ENCODE measurements around the gene FAM200B.

Gene FAM200B

DNA sequence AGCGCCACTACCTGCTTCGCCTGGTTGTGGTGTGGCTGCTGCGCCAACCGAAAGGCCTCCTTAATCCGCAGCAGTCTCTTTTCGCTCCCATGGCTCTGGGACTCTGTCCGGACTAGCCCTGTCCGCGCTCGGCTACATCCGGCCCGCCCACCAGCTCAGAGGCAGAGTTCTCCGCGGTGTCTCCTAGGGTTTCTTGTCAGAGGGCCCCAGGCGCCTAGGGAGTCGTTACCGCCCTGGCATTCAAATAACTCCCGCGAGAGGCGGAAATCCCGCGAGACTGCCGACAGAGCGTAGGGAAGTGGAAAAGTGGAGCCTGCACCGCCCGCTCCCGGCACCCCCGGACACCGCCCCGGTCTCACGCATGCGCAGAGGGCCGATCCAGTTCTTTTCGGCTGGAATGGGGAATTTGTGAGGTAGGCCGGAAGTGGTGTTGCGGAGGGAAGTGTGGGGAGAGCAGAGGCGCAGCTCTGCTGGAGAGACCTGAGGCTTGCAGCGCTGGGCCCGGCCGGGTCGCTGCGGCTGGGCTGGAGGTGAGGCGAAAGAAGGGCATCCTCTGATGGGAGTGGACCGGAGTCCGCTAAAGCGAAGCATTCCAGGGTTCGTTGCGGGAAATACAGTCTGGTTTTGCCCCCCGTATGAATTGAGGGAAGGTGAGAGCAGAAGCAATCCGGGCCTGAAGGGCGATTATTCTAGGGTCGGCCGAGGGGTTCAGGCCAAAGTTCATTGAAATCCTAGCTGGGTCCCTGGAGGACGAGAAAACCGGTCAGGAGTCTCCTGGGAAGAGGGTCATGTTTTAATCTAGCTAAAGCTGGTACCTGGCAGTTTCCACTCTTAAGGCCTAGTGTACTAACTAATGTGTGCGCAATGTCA is at the start of gene FAM200B:
Gene FAM200B (plus strand): TSS at position 456 of the 870 bp plus-strand sequence. CDS start 5,151 bp downstream, outside the sequence.
- H3K4me3 ChIP-seq (ENCODE audit: low read depth, low read length) = peak within 1 kb of the TSS; percentile 89

DNA sequence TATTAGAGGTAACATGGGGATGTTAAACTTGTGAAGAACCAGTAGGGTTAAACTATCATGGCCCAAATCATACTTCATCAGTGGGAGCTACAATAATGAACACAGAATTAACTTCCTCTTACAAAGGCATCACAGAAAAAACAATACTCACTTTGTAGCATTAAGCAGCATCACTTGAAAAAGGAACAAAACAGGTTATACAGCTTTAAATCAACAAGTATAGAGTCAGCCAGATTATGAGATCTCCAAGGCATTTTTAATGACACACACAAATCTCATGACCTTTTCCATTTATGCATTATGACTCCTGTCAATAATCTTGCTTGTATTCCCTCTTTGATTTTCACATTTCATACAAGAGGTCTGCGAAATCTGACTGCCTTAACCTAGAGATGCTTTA is 44.8 kb upstream of the FAM200B start:
- no peak overlapping the region for H3K4me3 ChIP-seq (ENCODE audit: low read depth, low read length)

DNA sequence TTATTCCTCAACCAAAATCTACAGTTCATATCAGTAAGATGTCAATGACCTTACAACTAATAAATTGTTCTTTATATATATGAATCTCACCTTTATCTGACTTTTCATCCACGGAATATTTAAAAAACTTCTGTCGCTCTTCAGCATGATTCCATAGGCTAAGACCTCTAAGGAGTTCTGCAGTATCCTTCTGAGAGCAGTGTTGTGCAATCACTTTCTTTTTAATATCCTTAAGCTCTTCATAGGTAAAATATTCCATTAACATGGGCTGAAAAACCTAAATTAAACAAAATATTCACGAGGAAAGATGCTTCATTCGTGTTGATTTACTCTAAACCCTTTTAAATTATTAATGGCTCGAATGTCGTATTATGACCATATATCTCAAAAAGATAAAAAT is 43.2 kb upstream of the FAM200B start:
- H3K4me3 ChIP-seq (ENCODE audit: low read depth, low read length) = no peak overlapping the region

DNA sequence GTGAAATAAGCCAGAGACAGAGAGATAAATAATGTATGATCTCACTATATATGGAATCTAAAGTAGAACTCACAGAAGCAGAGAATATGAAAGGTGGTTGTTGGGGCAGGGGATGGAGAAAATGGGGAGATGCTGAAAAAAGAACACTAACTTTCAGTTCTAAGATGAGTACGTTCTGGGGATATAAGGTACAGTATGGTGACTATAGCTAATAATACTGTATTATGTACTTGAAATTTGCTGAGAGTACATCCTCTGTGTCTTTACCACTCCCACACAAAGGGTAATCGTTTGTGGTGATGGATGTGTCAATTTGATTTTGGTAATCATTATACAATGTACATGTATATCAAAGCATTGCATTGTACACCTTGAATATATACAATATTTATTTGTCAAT is 33.0 kb upstream of the FAM200B start:
- no peak overlapping the region for H3K4me3 ChIP-seq (ENCODE audit: low read depth, low read length)

DNA sequence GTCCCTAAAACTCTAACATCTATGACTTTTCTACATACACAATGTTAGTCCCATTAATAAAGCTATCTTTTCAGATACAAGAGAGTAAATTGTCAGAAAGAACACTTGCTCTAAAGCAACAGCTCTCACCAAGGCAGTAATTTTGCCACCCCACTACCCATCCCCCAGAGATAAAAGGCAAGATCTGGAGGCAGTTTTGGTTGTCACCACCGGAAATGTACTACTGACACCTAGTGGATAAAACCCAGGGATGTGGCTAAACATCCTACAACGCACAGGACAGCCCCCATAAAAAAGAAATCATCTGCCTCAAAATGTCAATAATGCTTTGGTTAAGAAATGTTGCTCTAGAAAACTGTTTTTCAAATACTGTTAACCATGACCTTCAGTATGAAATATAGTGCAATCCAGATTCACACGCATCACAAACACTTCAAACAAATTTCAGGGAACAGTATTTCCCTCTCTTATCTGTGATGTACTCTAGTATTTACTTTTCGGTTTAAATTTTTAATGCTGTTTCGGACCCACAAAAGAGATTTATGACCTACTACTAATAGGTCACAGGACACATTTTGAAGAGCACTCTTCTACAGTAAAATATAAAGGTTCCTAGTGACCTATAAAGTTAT is 31.6 kb upstream of the FAM200B start:
- H3K4me3 ChIP-seq (ENCODE audit: low read depth, low read length) = no peak overlapping the region

DNA sequence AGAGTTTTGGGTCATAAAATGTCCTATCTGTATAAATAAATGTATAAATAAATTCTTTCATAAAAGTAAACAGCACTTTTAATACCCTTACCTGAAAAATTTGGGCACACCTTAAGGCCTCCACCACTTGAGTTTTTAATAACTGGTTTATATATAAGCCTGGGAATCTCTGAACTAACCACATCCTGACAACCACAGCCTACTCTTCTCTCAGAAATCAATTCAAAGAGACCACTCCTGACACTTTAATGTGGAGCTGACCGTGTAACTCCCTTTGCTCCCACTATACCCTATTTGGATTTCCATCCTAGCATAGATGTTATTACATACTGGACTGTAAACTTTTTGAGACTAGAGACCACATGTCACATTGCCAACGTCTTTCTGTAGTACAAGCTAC is 30.0 kb upstream of the FAM200B start:
- H3K4me3 ChIP-seq (ENCODE audit: low read depth, low read length) = no peak overlapping the region

DNA sequence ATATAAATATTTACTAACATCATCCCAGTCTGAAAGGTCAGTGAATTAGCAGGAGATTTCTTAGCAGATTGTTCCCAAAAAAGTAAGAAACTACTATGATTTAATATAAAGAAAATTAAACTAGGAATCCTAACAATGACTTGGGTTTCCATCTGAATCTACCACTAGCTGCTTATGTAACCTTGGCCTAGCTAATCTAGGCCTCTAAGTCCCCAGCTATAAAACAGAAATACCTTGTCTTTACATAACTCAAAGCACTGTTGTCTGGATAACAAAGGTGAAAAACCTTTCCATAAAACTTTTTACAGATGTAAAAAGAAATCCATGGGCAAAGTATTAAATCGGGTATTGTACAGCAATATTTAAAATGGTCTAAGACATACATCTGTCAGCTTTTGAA is 29.4 kb upstream of the FAM200B start:
- no peak overlapping the region for H3K4me3 ChIP-seq (ENCODE audit: low read depth, low read length)

DNA sequence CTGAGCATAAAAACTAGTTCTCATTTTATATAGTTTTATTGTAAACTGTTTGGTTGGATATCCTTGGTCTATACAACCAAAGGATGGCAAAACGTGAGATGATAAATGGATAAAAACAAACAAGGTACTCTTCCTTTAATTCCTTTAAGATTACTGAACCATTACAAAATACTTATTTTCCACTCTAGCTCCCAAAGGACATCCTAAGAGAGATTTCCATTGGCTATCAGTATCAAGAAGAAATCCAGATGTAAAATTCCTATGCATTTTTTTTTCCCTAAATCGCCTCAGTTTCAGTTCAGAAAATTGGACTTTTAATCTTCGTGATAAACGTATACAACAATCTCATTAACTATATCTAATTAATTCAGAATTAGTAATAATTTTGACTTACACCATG is 28.8 kb upstream of the FAM200B start:
- H3K4me3 ChIP-seq (ENCODE audit: low read depth, low read length) = no peak overlapping the region

DNA sequence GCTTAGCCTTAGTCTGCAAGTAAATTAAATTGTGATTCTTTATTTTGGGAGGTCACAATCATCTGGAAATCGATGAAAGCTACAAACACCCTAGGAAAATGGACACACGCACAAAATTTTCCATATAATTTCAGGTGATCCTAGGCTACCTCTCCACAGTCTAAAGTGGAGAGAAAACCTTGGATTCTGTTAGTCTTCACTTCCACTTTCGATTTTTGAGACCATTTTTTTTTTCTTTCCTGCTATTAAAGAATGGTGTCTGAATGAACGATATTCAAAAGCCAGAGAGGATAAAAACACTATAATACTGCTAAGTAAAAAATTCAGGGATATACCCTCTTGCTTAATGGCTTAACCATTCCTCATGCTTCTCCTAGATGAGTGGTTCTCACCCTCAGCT is 28.2 kb upstream of the FAM200B start:
- H3K4me3 ChIP-seq (ENCODE audit: low read depth, low read length) = no peak overlapping the region

DNA sequence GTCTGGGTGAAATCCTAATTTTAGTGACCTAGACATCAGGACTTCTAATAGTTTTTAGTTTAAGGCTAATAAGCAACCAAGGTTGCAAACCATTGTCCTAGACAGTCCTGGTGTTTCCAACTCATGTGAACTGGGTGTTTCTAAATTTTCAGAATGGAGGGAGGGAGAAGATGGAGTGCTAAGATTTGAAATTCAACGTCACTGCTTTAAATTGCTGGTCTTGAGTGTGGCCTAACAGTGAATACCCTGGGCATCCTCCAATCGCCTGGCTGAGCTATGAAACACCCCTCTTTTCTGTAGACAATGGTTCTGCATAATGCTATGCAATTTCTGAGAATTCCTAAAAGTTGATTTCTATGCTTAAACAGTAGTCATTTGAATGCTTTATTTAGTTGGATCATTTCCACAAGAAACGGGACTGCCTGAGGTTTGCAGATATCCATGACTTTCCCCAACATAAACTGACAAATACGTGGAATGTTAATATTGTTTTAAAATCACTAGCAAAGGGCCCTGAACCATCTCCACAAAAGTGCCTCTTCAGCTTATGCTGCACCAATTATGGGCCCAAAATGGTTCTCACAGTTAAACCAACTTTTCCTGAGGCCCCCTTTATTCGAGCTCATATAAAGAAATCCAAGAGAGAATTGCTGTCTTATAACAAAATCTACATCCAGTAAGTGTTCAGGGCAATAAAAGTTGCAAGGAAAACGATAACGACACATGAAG is 27.6 kb upstream of the FAM200B start:
- peak overlapping the region; percentile 71 for H3K4me3 ChIP-seq (ENCODE audit: low read depth, low read length)

DNA sequence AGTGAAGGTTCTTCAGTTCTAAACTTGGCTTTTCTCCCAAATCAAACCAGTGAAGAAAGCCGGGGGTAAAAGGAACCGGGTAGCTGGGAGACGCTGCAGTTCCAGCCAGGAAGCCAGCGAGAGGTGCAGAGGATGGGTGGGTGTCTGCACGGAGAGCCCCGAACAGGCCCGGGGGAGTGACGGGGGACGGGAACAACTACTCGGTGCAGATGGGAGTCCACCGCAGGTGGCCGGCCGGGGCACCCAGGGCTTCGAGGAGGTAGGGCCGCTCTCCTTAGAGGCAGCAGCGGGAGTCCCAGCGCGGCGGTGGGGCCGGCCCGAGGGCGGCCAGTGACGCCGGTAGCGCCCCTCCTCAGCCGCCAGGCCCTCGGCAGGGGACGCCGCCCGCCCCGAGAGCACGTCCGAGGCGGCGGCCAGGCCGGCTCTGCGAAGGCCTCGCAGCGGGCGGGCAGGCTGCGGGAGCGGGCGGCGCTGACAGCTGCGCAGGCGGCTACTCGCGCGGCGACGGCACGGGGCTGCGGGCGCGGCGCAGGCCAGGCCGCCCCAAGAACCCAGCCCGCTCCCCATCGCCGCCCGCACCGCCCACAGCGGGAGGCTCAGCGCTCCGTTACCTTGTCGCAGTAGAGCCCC is 26.9 kb upstream of the FAM200B start:
- H3K4me3 ChIP-seq (ENCODE audit: low read depth, low read length) = peak overlapping the region; percentile 71

DNA sequence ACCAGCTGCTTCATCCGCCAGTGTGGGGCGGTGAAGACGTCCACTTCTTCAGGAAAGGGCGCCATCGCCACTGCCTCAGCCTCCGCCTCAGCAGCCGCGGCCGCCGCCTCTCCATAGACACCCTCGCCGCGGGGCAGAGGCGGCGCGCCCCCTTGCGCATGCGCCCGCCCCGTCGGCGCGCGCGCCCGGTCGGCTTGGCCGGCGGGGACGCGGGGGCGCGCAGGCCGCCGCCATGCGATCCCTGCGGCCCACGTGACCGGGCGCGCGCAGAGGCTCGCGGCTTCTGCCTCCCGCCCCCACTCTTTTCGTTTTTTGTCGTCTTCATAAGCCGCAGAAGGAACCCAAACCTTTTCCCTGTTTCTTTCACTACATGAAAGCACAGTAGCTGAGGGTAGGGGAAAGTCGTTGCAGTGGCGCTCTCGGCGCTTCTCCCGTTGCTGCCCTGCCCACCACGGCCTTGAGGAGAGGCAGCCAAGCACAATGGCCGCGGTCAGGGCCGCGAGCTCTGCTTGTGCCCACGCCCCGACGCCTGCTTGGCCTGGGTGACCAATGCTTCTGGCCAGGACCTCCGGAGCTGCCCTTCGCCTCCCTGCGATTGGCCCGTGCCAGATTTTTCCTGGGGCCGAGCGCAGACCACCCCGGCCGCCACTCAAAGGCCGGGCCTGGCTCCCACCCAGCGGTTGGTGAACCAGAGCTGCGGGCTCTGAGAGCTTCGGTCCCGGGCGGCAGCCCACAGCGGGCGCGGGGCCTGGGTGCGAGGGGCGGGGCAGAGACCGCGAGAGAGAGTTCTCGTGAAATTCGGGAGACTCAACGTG is 26.2 kb upstream of the FAM200B start, which contains the start of gene FBXL5:
Gene FBXL5 (minus strand): TSS at position 135 of the 815 bp plus-strand sequence. CDS start 70 bp downstream, at position 65.
- peak within 1 kb of the TSS; percentile 71 for H3K4me3 ChIP-seq (ENCODE audit: low read depth, low read length)

DNA sequence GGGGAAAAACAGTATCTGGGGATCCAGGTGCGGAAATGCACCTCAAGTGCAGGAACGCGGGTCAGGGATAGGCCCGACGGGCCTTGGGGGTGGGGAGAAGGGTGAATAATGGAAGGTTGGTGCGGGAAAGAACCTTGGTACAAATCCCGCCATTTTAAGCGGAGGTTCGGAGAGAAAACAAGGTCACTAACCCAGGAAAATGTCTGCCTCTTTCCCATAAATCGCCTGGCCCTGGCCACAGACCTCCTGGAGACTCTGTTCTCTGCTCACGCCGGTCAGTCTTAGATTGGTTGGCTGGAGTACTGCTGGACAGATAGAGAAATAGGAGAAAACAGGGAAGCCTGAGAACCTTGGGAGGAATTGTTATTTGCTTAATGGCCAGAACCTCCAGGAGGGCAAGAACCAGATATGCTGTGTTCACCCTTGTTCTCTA is 25.6 kb upstream of the FAM200B start:
- H3K4me3 ChIP-seq (ENCODE audit: low read depth, low read length) = no peak overlapping the region

DNA sequence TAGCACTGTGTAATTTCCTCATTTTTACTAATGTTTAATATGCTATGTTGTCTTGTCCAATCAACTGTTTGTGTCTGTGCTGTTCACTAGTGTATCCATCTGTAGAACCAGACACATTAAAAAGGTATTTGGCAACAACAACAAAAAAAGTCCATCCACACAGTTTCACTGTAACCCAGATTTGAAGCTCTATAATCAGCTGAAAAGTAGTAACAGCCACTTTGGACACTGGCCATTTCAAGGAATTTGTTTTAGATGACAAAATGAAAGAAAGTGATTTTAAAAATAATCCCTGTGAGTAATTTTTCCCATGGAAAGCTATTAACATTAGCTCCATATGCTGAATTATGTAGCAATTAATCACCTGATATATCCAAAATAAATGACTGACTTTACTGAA is 24.3 kb upstream of the FAM200B start:
- no peak overlapping the region for H3K4me3 ChIP-seq (ENCODE audit: low read depth, low read length)

DNA sequence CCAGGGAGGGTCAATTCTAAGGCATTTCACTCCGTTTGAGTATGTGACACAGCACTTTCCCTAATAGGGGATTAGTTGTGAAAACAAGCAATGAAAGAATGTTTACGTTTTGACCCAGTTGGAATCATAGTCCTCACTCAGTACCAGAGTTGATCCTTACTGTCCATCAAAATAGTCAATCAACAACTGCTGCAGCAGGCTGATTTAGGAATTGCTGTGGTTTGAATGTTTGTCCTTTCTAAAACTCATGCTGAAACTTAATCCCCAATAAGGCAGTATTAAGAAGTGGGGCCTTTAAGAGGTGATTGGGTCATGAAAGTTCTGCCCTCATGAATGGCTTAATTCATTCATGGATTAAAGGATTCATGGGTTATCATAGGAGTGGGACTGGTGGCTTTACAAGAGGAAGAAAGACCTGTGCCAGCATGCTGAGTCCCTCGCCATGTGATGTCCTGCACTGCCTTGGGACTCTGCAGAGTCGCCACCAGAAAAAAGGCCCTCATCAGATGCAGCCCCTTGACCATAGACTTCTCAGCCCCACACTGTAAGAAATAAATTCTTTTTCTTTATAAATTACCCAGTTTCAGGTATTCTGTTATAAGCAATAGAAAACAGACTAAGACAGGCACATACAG is 23.4 kb upstream of the FAM200B start:
- no peak overlapping the region for H3K4me3 ChIP-seq (ENCODE audit: low read depth, low read length)

DNA sequence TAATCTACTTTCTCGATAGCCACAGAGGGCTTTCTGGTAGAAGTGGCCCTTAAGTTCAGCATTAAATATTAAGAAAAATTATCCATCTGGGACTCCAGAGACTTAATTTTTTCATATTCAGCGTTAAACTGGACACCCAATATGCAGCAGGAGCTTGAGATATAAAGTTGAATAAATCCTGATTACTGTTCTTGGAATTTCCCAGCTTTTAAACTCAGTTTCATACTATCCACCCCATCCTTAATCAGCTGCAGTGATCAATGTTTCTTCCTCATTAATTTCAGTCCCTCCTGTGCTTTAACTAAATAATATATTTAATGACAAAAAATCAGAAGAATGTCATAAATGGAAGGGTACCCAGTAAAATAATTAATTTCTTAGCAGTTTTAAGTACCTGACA is 22.8 kb upstream of the FAM200B start:
- no peak overlapping the region for H3K4me3 ChIP-seq (ENCODE audit: low read depth, low read length)

DNA sequence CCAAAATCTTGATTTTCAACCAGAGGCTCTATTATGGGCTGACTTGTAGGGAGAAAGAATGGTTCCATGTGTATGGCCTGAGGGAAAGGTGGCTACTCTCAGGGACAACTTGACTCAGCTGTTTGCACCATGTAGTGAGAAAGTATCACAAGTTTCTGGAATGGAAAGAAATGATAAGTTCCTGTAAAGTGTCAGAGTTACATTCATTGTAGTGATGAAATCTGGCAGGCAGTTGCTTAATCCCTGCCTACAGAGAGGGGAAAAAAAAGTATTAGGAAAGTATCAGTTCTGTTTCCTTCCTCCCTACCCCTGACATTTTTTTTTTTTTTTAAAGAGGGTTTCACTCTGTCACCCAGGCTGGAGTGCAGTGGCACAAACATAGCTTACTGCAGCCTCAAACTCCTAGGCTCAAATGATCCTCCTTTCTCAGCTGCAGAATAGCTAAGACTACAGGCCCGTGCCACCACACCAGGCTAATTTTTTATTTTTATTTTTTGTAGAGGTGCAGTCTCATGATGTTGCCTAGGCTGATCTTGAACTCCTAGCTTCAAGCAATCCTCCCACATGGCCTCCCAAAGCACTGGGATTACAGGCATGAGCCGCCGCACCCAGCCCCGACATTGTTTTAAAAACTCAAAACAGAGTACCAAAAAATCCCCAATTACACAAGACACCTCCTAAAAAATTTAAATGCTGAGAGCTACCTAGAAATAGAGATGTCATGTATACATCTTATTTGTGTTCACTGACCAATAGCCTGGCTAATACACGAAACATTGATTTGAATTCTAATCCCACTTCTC is 21.7 kb upstream of the FAM200B start:
- H3K4me3 ChIP-seq (ENCODE audit: low read depth, low read length) = no peak overlapping the region

DNA sequence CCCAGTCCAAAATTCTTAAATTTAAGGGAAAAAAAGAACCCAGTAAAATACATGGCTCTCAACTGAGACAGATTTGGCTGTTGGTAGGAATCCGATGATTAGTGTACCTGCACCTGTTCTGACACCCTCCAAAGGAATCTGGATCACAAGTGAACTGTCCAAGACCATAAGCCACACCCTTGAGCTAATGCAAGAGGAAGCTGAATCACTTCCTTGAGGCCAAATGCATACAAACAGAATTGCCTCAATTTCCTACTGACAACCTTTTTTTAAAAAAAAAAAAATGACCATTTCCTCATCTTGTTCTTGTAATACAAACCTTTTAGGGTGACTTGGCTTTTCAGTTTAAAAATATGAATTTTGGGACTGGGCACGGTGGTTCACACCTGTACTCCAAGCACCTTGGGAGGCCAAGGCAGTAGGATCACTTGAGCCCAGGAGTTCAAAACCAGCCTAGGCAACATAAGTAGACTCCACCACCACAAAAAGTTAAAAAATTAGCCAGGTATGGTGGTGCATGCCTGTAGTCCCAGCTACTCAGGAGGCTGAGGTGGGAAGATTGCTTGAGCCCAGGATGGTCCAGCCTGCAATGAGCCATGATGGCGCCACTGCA is 15.8 kb upstream of the FAM200B start:
- H3K4me3 ChIP-seq (ENCODE audit: low read depth, low read length) = no peak overlapping the region

DNA sequence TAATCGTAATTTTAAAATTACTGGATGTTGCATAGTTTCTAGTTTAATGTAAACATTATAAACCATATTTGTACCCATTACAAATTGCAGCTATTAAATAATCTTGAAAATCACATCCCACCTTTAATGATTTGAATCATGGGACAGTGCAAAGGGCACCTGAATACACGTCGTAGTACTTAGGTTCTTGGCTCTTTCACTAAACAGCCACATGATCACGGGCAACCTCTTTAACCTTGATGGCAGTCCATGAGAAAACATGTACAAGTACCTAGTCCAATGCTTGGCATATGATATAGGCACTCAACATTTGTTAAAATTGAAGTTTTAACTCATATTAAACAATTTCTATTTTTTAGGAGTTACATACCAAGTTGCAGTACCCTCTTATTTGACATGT is 14.6 kb upstream of the FAM200B start:
- no peak overlapping the region for H3K4me3 ChIP-seq (ENCODE audit: low read depth, low read length)
